C4-2B (cell line): Measurements from ENCODE around the gene TXK.

ENCODE experiments used
- H3K27ac ChIP-seq: fragments of 450-650 bp; 2 replicates; pipeline ENCODE4 v1.5.1; 2017
- ZFX ChIP-seq: fragments of 450-650 bp; IDR thresholded peaks from 2 replicates; pipeline ENCODE4 v1.6.1; 2017
- TF ChIP-seq, protein P1 (sequence below): fragments of 450-650 bp; conservative IDR thresholded peaks from 2 replicates; pipeline ENCODE4 v1.5.1; 2017; ENCODE audit warnings: mild to moderate bottlenecking

The TXK gene

DNA sequence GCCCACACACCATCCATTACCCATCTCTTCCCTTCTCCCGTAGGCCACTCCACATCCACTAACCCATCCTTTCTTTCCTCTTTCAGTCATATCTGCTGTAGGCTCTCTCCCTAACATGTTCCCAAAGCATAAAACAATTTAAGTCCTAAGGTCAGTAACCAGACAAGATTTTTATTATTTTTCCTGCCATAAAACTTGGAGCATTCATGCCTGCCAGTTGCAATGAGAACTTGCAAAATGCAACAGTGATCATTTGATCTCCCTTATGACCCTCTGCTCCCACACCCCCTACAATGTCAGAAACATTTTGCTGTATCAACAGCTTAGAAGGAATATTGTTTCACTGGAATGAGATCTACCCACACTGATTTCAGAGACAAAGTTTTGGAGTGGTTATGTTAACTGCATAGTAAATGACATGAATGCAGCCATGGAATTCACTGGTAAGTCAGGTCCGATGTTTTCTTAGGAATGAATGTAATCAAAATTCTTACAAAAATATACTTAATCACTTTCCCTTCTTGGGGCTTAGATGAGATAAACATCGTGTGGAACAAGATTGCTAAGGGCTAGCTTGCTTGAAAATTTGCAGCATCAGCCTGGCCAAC lies 111.8 kb downstream of the TXK start:
- TF ChIP-seq, protein P1, sequence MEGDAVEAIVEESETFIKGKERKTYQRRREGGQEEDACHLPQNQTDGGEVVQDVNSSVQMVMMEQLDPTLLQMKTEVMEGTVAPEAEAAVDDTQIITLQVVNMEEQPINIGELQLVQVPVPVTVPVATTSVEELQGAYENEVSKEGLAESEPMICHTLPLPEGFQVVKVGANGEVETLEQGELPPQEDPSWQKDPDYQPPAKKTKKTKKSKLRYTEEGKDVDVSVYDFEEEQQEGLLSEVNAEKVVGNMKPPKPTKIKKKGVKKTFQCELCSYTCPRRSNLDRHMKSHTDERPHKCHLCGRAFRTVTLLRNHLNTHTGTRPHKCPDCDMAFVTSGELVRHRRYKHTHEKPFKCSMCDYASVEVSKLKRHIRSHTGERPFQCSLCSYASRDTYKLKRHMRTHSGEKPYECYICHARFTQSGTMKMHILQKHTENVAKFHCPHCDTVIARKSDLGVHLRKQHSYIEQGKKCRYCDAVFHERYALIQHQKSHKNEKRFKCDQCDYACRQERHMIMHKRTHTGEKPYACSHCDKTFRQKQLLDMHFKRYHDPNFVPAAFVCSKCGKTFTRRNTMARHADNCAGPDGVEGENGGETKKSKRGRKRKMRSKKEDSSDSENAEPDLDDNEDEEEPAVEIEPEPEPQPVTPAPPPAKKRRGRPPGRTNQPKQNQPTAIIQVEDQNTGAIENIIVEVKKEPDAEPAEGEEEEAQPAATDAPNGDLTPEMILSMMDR, result no peak
- no peak for TF ChIP-seq ZFX
- H3K27ac ChIP-seq, result no peak overlapping the region

DNA sequence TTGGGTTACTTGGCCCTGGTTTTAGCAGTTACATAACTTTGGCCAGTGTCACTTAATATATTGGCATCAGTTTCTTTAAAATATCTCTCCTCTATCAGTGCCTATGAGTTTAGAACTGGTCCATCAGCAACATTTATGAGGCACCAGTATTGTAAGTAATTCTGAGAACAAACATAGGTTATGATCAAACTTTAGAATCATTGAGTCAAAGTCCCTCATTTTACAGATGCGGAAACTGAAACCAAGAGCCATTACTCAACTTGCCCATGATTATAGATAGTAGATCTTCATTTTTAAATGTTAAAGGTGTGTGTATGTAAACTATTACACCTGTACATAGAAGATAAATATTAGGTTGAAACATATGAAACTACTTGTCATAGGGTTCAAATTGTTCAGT lies 113.0 kb downstream of the TXK start:
- TF ChIP-seq, protein P1, result no peak
- TF ChIP-seq ZFX, result no peak
- no peak overlapping the region for H3K27ac ChIP-seq

DNA sequence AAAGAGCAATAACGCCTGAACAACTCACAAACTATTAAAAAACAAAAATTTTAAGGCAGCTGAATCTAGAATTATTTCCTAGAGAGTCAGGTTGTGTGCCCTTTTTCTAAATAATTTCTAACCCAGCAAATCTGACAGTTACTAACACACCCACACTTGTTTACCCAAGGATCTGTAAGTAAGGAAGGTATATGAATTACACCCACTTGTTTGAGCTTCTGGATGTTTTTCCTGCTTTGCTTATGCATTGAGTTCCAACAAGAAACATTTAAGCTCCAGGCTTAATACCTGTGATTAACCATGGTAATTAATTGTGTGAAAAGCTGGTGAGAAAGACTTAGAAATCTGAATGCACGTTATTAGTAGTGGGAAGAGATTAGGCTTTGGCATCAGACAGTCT lies 115.9 kb downstream of the TXK start:
- TF ChIP-seq, protein P1, result no peak
- TF ChIP-seq ZFX, result no peak

DNA sequence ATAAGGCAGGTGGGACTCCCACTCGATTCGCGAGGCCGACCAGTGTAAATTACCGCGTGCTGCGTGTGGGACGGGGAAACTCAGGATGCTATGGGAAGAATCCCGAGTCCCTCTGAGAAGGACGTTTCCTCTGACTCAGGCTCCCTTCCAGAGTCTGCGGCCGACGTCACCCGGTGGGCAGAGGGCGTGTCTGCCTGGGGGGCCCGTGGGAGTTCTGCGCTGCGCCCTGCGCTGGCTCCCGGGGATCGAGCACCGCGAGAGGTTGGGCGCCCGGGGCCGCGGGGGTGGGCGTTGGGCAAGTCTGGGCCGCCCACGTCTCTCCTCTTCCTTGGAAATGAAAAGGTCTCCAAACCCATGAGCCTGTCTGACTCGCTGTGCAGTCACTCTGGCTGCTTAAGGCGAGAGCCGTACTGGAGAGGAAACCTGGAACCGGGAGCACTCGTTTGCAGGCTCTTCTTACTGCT lies 116.9 kb downstream of the TXK start:
- TF ChIP-seq, protein P1, result no peak
- no peak for TF ChIP-seq ZFX
- peak overlapping the region; percentile 47 for H3K27ac ChIP-seq

More for the DNA sequence above, 115.9 kb downstream of the TXK start:
- no peak overlapping the region for H3K27ac ChIP-seq
